ENCODE data around the gene CEP72.
A peak's percentile ranks its signal among the peaks of the same experiment; 100 is the strongest.
"Not testable (repeated sequence)": the region's sequence is repeated elsewhere in the genome, so short reads cannot be mapped to it uniquely, and the experiment has no call there.

The CEP72 gene

DNA sequence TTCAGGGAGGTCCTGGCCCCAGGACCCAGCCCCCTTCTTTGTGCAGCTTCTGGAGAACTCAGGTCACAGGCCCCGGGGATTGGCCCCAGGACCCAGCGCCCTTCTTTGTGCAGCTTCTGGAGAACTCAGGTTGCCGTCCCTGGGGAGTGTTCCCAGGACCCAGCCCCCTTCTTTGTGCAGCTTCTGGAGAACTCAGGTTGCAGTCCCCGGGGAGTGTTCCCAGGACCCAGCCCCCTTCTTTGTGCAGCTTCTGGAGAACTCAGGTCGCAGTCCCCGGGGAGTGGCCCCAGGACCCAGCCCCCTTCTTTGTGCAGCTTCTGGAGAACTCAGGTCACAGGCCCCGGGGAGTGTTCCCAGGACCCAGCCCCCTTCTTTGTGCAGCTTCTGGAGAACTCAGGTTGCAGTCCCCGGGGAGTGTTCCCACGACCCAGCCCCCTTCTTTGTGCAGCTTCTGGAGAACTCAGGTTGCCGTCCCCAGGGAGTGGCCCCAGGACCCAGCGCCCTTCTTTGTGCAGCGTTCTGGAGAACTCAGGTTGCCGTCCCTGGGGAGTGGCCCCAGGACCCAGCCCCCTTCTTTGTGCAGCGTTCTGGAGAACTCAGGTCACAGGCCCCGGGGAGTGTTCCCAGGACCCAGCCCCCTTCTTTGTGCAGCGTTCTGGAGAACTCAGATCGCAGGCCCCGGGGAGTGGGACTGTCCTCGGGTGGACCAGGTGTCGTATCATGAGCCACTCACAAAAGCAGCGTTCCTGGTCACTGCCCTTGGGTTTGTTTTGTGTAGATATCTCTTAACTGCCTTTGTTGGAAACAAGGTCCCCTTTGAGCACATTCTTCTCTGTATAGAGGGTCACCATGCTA lies 16.4 kb downstream of the CEP72 start:
- not testable (repeated sequence) for H3K79me1 ChIP-seq (ENCODE audit: low read depth, low read length); H3K18ac ChIP-seq (ENCODE audit: low read length); H2AK5ac ChIP-seq (ENCODE audit: low read depth, low read length); H3K9ac ChIP-seq (ENCODE audit: low read depth, low read length, poor library complexity); H3K14ac ChIP-seq (ENCODE audit: low read length); H3K23ac ChIP-seq (ENCODE audit: low read depth, low read length, poor library complexity); DNase-seq (ENCODE audit: low spot score); H3K4me1 ChIP-seq (ENCODE audit: control insufficient read depth in 2 of 2, insufficient read depth in 1 of 2, low read depth in 1 of 2, low read length in 2 of 2); H4K91ac ChIP-seq (ENCODE audit: low read depth, low read length, poor library complexity); H2BK15ac ChIP-seq (ENCODE audit: low read length); H2BK12ac ChIP-seq (ENCODE audit: low read length); H2BK120ac ChIP-seq (ENCODE audit: low read depth, low read length); H2BK5ac ChIP-seq (ENCODE audit: low read length); H4K8ac ChIP-seq (ENCODE audit: low read depth, low read length); H3K4me2 ChIP-seq (ENCODE audit: insufficient read depth, low read length, poor library complexity, severe bottlenecking); H2AFZ ChIP-seq (ENCODE audit: low read length); H3K4ac ChIP-seq (ENCODE audit: low read length); H3K27me3 ChIP-seq (ENCODE audit: control insufficient read depth in 3 of 3, insufficient read depth in 3 of 3, low read depth in 1 of 3, low read length in 3 of 3); H3K4me3 ChIP-seq (ENCODE audit: low read length in 2 of 2); H3K9me3 ChIP-seq (replicated peaks in 1 of 2; ENCODE audit: control insufficient read depth in 2 of 2, insufficient read depth in 1 of 2, low read depth in 1 of 2, low read length in 2 of 2)
- Histone ChIP-seq H3K36me3 (replicated peaks in 1 of 2; ENCODE audit: control insufficient read depth in 2 of 2, insufficient read depth in 2 of 2, low read length in 2 of 2) (peaks cover 42 to 58% of the 10 kb centered on the region in 2 donors), H3K27ac (replicated peaks; ENCODE audit: low read length) (peak overlapping the region; percentile 20)
- WGBS, 2 donors (ENCODE audit: extremely low coverage in 2 of 2, insufficient read length in 2 of 2, insufficient replicate concordance in 1 of 2): no CpG with 5 or more reads among the region's 21 CpGs

DNA sequence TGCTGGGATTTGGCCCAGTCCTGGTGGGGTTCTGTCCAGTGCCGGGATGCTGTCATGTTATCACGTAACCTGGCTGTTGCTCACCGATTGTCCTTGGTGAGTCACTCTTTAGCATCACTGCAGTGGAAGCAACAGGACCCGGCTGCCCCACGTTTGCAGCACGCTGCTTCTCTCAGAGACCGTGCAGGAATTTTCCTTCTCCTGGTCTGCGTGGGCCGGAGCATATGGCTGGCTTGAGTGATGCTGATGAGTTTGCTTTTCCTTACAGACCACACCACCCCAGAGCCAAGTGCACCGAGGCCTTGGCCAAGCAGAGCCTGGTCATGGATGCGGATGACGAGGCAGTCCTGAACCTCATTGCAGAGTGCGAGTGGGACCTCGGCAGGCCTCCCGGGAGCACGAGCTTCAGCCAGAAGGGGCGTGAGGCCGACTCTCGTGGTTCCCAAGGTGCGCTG lies 21.4 kb downstream of the CEP72 start:
- H3K36me3 ChIP-seq (replicated peaks in 1 of 2; ENCODE audit: control insufficient read depth in 2 of 2, insufficient read depth in 2 of 2, low read length in 2 of 2): peaks cover 41 to 61% of the 10 kb centered on the region in 2 donors
- H3K27ac ChIP-seq (replicated peaks; ENCODE audit: low read length): no peak overlapping the region
- H3K9ac ChIP-seq (ENCODE audit: low read depth, low read length, poor library complexity): no peak overlapping the region
- WGBS, 2 donors (ENCODE audit: extremely low coverage in 2 of 2, insufficient read length in 2 of 2, insufficient replicate concordance in 1 of 2): no CpG with 5 or more reads among the region's 20 CpGs
- no peaks in the 10 kb centered on the region for H3K27me3 ChIP-seq (ENCODE audit: control insufficient read depth in 3 of 3, insufficient read depth in 3 of 3, low read depth in 1 of 3, low read length in 3 of 3)
- no peak overlapping the region for H4K91ac ChIP-seq (ENCODE audit: low read depth, low read length, poor library complexity)
- no peak overlapping the region for H4K8ac ChIP-seq (ENCODE audit: low read depth, low read length)
- H3K23ac ChIP-seq (ENCODE audit: low read depth, low read length, poor library complexity): peak overlapping the region; percentile 17
- H3K18ac ChIP-seq (ENCODE audit: low read length): no peak overlapping the region
- H3K14ac ChIP-seq (ENCODE audit: low read length): no peak overlapping the region
- no peak overlapping the region for H2BK15ac ChIP-seq (ENCODE audit: low read length)
- H2BK5ac ChIP-seq (ENCODE audit: low read length): no peak overlapping the region
- H2BK120ac ChIP-seq (ENCODE audit: low read depth, low read length): no peak overlapping the region
- peaks cover 3% of the 10 kb centered on the region for H3K79me1 ChIP-seq (ENCODE audit: low read depth, low read length)
- no peak overlapping the region for H3K4ac ChIP-seq (ENCODE audit: low read length)
- H3K4me2 ChIP-seq (ENCODE audit: insufficient read depth, low read length, poor library complexity, severe bottlenecking): no peak overlapping the region
- no peaks in the 10 kb centered on the region for H3K4me1 ChIP-seq (ENCODE audit: control insufficient read depth in 2 of 2, insufficient read depth in 1 of 2, low read depth in 1 of 2, low read length in 2 of 2)
- H3K9me3 ChIP-seq (replicated peaks in 1 of 2; ENCODE audit: control insufficient read depth in 2 of 2, insufficient read depth in 1 of 2, low read depth in 1 of 2, low read length in 2 of 2): peaks cover 0 to 6% of the 10 kb centered on the region in 2 donors
- H2BK12ac ChIP-seq (ENCODE audit: low read length): no peak overlapping the region
- DNase-seq (ENCODE audit: low spot score): no peak
- no peak overlapping the region for H3K4me3 ChIP-seq (ENCODE audit: low read length in 2 of 2)
- no peak overlapping the region for H2AK5ac ChIP-seq (ENCODE audit: low read depth, low read length)
- no peak overlapping the region for H2AFZ ChIP-seq (ENCODE audit: low read length)

DNA sequence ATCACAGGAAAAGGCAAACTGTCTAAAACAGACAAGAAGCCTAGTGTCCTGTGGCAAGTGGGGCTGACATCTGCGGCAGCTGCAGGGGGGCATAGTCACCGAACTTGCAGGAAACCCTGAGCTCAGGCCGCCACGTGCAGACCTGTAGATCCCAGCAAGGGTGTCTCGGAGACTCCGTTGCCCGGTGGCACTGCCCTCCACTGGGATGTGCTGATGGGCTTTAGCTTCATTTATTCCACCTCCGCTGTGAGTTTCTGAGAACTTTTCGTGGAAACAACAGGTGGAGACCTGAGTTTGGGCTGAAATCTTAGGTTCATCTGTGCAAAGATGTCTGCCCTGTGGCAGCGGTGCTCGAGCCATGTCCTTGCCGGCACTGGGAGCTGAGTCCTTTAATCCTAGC lies 22.1 kb downstream of the CEP72 start:
- Histone ChIP-seq H3K36me3 (replicated peaks in 1 of 2; ENCODE audit: control insufficient read depth in 2 of 2, insufficient read depth in 2 of 2, low read length in 2 of 2) (peaks cover 44 to 61% of the 10 kb centered on the region in 2 donors), H3K27me3 (ENCODE audit: control insufficient read depth in 3 of 3, insufficient read depth in 3 of 3, low read depth in 1 of 3, low read length in 3 of 3) (no peaks in the 10 kb centered on the region), H3K4me3 (ENCODE audit: low read length in 2 of 2) (no peak overlapping the region), H2BK12ac (ENCODE audit: low read length) (no peak overlapping the region), H3K4ac (ENCODE audit: low read length) (no peak overlapping the region), H3K27ac (replicated peaks; ENCODE audit: low read length) (no peak overlapping the region), H2BK5ac (ENCODE audit: low read length) (no peak overlapping the region), H3K14ac (ENCODE audit: low read length) (no peak overlapping the region), H3K18ac (ENCODE audit: low read length) (no peak overlapping the region), H2AK5ac (ENCODE audit: low read depth, low read length) (no peak overlapping the region), H3K23ac (ENCODE audit: low read depth, low read length, poor library complexity) (no peak overlapping the region), H3K4me1 (ENCODE audit: control insufficient read depth in 2 of 2, insufficient read depth in 1 of 2, low read depth in 1 of 2, low read length in 2 of 2) (no peaks in the 10 kb centered on the region), H3K79me1 (ENCODE audit: low read depth, low read length) (peaks cover 3% of the 10 kb centered on the region), H2AFZ (ENCODE audit: low read length) (no peak overlapping the region), H4K8ac (ENCODE audit: low read depth, low read length) (no peak overlapping the region), H3K9me3 (replicated peaks in 1 of 2; ENCODE audit: control insufficient read depth in 2 of 2, insufficient read depth in 1 of 2, low read depth in 1 of 2, low read length in 2 of 2) (peaks cover 0 to 4% of the 10 kb centered on the region in 2 donors), H2BK120ac (ENCODE audit: low read depth, low read length) (no peak overlapping the region), H3K9ac (ENCODE audit: low read depth, low read length, poor library complexity) (no peak overlapping the region), H3K4me2 (ENCODE audit: insufficient read depth, low read length, poor library complexity, severe bottlenecking) (no peak overlapping the region), H4K91ac (ENCODE audit: low read depth, low read length, poor library complexity) (no peak overlapping the region), H2BK15ac (ENCODE audit: low read length) (no peak overlapping the region)
- no CpG with 5 or more reads among the region's 12 CpGs for WGBS, 2 donors (ENCODE audit: extremely low coverage in 2 of 2, insufficient read length in 2 of 2, insufficient replicate concordance in 1 of 2)
- DNase-seq (ENCODE audit: low spot score): no peak

DNA sequence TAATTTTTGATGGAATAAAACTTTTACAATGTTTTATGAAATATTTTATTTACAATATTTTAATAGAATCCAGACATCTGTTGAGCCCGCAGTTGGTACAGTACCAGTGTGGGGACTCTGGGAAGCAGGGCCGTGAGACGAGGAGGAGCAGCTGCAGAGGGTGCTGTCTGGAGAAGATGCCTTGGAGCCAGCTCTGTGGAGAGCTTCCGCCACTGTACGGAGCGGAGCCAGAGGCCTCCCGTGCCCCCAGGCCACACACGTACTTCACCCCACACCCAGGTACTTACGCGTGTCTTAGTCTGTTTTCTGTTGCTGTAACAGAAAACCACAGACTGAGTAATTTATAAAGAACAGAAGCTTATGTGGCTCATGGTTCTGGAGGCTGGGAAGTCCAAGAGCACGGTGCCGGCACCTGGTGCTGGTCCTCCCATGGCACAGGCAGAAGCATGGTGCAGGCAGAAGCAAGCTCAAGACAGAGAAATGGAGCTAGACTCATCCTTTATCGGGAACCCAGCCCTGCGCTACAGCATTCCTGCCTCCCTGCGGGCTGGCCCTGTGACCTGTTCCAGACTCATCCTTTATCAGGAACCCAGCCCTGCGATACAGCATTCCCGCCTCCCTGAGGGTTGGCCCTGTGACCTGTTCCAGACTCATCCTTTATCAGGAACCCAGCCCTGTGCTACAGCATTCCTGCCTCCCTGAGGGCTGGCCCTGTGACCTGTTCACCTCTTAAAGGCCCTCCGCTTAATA lies 23.3 kb downstream of the CEP72 start:
- Histone ChIP-seq H3K4ac (ENCODE audit: low read length) (no peak overlapping the region), H3K4me1 (ENCODE audit: control insufficient read depth in 2 of 2, insufficient read depth in 1 of 2, low read depth in 1 of 2, low read length in 2 of 2) (no peaks in the 10 kb centered on the region), H3K36me3 (replicated peaks in 1 of 2; ENCODE audit: control insufficient read depth in 2 of 2, insufficient read depth in 2 of 2, low read length in 2 of 2) (peaks cover 57 to 73% of the 10 kb centered on the region in 2 donors), H2BK5ac (ENCODE audit: low read length) (no peak overlapping the region), H3K4me2 (ENCODE audit: insufficient read depth, low read length, poor library complexity, severe bottlenecking) (no peak overlapping the region), H3K9me3 (replicated peaks in 1 of 2; ENCODE audit: control insufficient read depth in 2 of 2, insufficient read depth in 1 of 2, low read depth in 1 of 2, low read length in 2 of 2) (peaks cover 0 to 4% of the 10 kb centered on the region in 2 donors), H3K23ac (ENCODE audit: low read depth, low read length, poor library complexity) (no peak overlapping the region), H2BK12ac (ENCODE audit: low read length) (no peak overlapping the region), H3K4me3 (ENCODE audit: low read length in 2 of 2) (no peak overlapping the region), H3K27me3 (ENCODE audit: control insufficient read depth in 3 of 3, insufficient read depth in 3 of 3, low read depth in 1 of 3, low read length in 3 of 3) (no peaks in the 10 kb centered on the region), H4K8ac (ENCODE audit: low read depth, low read length) (no peak overlapping the region), H3K18ac (ENCODE audit: low read length) (no peak overlapping the region), H3K14ac (ENCODE audit: low read length) (no peak overlapping the region), H2AFZ (ENCODE audit: low read length) (no peak overlapping the region), H2BK120ac (ENCODE audit: low read depth, low read length) (no peak overlapping the region), H2AK5ac (ENCODE audit: low read depth, low read length) (no peak overlapping the region), H3K9ac (ENCODE audit: low read depth, low read length, poor library complexity) (no peak overlapping the region), H3K79me1 (ENCODE audit: low read depth, low read length) (peaks cover 5% of the 10 kb centered on the region), H4K91ac (ENCODE audit: low read depth, low read length, poor library complexity) (no peak overlapping the region), H3K27ac (replicated peaks; ENCODE audit: low read length) (no peak overlapping the region), H2BK15ac (ENCODE audit: low read length) (no peak overlapping the region)
- WGBS, 2 donors (ENCODE audit: extremely low coverage in 2 of 2, insufficient read length in 2 of 2, insufficient replicate concordance in 1 of 2): no CpG with 5 or more reads among the region's 18 CpGs
- DNase-seq (ENCODE audit: low spot score): no peak
